ENCODE results near the gene RFTN1.

- TF ChIP-seq, protein P1, sequence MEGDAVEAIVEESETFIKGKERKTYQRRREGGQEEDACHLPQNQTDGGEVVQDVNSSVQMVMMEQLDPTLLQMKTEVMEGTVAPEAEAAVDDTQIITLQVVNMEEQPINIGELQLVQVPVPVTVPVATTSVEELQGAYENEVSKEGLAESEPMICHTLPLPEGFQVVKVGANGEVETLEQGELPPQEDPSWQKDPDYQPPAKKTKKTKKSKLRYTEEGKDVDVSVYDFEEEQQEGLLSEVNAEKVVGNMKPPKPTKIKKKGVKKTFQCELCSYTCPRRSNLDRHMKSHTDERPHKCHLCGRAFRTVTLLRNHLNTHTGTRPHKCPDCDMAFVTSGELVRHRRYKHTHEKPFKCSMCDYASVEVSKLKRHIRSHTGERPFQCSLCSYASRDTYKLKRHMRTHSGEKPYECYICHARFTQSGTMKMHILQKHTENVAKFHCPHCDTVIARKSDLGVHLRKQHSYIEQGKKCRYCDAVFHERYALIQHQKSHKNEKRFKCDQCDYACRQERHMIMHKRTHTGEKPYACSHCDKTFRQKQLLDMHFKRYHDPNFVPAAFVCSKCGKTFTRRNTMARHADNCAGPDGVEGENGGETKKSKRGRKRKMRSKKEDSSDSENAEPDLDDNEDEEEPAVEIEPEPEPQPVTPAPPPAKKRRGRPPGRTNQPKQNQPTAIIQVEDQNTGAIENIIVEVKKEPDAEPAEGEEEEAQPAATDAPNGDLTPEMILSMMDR (IDR thresholded peaks at IDR 0.05), result no peak
- no peak for TF ChIP-seq EZH2 (IDR thresholded peaks at IDR 0.05; ENCODE audit: borderline replicate concordance, insufficient read depth, low read depth, low read length, poor library complexity, severe bottlenecking)
These were observed 152.4 kb downstream of the RFTN1 start for GRCh38 chr3:16361087-16361486.
